ENCODE measurements around the gene LTBP4.
"Not testable (repeated sequence)": the region's sequence is repeated elsewhere in the genome, so short reads cannot be mapped to it uniquely, and the experiment has no call there.

Gene LTBP4

DNA sequence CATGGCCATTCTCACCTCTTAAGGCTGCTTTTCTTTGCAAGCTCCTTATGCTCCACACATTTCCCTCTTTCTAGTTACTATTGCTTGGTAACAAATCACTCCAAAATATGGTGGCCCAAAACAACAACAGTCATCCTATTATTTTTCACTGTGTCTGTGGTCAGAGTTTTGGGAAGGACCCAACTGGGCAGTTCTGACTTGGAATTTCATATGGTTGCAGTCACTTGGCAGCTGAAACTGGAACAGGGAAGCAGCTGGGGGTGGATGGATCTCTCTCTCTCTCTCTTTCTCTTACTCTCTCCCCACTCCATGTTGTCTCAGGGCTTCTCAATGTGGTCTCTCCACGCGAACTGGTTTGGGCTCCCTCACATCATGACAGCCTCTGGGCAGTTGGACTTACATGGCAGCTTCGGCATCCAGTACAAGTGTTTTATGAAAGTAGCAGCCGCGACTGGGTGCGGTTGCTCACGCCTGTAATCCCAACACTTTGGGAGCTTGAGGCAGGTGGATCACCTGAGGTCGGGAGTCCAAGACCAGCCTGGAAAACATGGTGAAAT is 49.7 kb downstream of the LTBP4 start:
- no peaks in the 10 kb centered on the region for H3K27me3 ChIP-seq (ENCODE audit: insufficient read depth, poor library complexity, severe bottlenecking)
- DNase-seq (ENCODE audit: low read depth in 1 of 2, low spot score in 1 of 2) = no peak
- H3K27ac ChIP-seq (replicated peaks) = no peak overlapping the region
- H3K4me3 ChIP-seq (replicated peaks; ENCODE audit: insufficient read depth, low read length) = no peak overlapping the region
- TF ChIP-seq CTCF (IDR thresholded peaks at IDR 0.05; ENCODE audit: insufficient read depth, low read length) = no peak
- TF ChIP-seq, protein P1, sequence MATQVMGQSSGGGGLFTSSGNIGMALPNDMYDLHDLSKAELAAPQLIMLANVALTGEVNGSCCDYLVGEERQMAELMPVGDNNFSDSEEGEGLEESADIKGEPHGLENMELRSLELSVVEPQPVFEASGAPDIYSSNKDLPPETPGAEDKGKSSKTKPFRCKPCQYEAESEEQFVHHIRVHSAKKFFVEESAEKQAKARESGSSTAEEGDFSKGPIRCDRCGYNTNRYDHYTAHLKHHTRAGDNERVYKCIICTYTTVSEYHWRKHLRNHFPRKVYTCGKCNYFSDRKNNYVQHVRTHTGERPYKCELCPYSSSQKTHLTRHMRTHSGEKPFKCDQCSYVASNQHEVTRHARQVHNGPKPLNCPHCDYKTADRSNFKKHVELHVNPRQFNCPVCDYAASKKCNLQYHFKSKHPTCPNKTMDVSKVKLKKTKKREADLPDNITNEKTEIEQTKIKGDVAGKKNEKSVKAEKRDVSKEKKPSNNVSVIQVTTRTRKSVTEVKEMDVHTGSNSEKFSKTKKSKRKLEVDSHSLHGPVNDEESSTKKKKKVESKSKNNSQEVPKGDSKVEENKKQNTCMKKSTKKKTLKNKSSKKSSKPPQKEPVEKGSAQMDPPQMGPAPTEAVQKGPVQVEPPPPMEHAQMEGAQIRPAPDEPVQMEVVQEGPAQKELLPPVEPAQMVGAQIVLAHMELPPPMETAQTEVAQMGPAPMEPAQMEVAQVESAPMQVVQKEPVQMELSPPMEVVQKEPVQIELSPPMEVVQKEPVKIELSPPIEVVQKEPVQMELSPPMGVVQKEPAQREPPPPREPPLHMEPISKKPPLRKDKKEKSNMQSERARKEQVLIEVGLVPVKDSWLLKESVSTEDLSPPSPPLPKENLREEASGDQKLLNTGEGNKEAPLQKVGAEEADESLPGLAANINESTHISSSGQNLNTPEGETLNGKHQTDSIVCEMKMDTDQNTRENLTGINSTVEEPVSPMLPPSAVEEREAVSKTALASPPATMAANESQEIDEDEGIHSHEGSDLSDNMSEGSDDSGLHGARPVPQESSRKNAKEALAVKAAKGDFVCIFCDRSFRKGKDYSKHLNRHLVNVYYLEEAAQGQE (IDR thresholded peaks at IDR 0.05; ENCODE audit: insufficient replicate concordance, low read depth) = no peak
- no peak for TF ChIP-seq SPI1 (IDR thresholded peaks at IDR 0.05; ENCODE audit: borderline replicate concordance, low read depth)
- TF ChIP-seq GABPA (IDR thresholded peaks at IDR 0.05; ENCODE audit: low read depth) = no peak
- TF ChIP-seq POLR2AphosphoS5 (IDR thresholded peaks at IDR 0.05; ENCODE audit: low read depth) = no peak

- H3K4me3 ChIP-seq (replicated peaks; ENCODE audit: insufficient read depth, low read length); H3K27ac ChIP-seq (replicated peaks); H3K27me3 ChIP-seq (ENCODE audit: insufficient read depth, poor library complexity, severe bottlenecking); DNase-seq (ENCODE audit: low read depth in 1 of 2, low spot score in 1 of 2): not testable (repeated sequence)
These were observed 51.1 kb downstream of the LTBP4 start for GRCh38 chr19:40652303-40652702.

DNA sequence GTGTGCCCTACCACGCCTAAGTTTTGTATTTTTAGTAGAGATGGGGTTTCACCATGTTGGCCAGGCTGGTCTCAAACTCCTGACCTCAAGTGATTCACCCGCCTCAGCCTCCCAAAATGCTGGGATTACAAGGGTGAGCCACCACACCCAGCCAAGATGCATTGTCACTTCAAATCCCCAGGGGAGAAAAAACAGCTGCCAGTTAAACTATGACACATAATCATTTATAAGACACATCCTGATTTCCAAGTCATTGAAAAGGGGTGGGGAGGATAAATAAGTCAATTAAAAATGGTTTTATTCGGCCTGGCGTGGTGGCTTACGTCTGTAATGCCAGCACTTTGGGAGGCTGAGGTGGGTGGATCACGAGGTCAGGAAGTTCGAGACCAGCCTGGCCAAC is 54.5 kb downstream of the LTBP4 start:
- H3K27ac ChIP-seq (replicated peaks); H3K4me3 ChIP-seq (replicated peaks; ENCODE audit: insufficient read depth, low read length); H3K27me3 ChIP-seq (ENCODE audit: insufficient read depth, poor library complexity, severe bottlenecking); DNase-seq (ENCODE audit: low read depth in 1 of 2, low spot score in 1 of 2): not testable (repeated sequence)

- no peak overlapping the region for H3K27ac ChIP-seq (replicated peaks)
- H3K4me3 ChIP-seq (replicated peaks; ENCODE audit: insufficient read depth, low read length) = no peak overlapping the region
- H3K27me3 ChIP-seq (ENCODE audit: insufficient read depth, poor library complexity, severe bottlenecking) = no peaks in the 10 kb centered on the region
- no peak for DNase-seq (ENCODE audit: low read depth in 1 of 2, low spot score in 1 of 2)
- TF ChIP-seq POLR2AphosphoS5 (IDR thresholded peaks at IDR 0.05; ENCODE audit: low read depth) = no peak
- no peak for TF ChIP-seq SPI1 (IDR thresholded peaks at IDR 0.05; ENCODE audit: borderline replicate concordance, low read depth)
These were observed 56.9 kb downstream of the LTBP4 start for GRCh38 chr19:40658031-40658430.

GRCh38 chr19:40659116-40659515 is 57.9 kb downstream of the LTBP4 start:
- TF ChIP-seq SPI1 (IDR thresholded peaks at IDR 0.05; ENCODE audit: borderline replicate concordance, low read depth) (no peak), CTCF (IDR thresholded peaks at IDR 0.05; ENCODE audit: insufficient read depth, low read length) (no peak), GABPA (IDR thresholded peaks at IDR 0.05; ENCODE audit: low read depth) (no peak), POLR2AphosphoS5 (IDR thresholded peaks at IDR 0.05; ENCODE audit: low read depth) (no peak)
- TF ChIP-seq, protein P1 (IDR thresholded peaks at IDR 0.05; ENCODE audit: insufficient replicate concordance, low read depth) = no peak
- no peak for DNase-seq (ENCODE audit: low read depth in 1 of 2, low spot score in 1 of 2)
- Histone ChIP-seq H3K4me3 (replicated peaks; ENCODE audit: insufficient read depth, low read length) (no peak overlapping the region), H3K27me3 (ENCODE audit: insufficient read depth, poor library complexity, severe bottlenecking) (no peaks in the 10 kb centered on the region), H3K27ac (replicated peaks) (no peak overlapping the region)

Measured in HL-60 (cell line).